ENCODE results near the gene TARS3. TPM values are rescaled to one million over a fixed set of nuclear protein-coding genes. Genes with fewer than 3 reads are reported as not detected.
A peak's percentile ranks its signal among the peaks of the same experiment; 100 is the strongest.
"Not testable (repeated sequence)": the region's sequence is repeated elsewhere in the genome, so short reads cannot be mapped to it uniquely, and the experiment has no call there.

Gene TARS3
- polyA plus RNA-seq (ENCODE audit: insufficient read length): 20.8 TPM

DNA sequence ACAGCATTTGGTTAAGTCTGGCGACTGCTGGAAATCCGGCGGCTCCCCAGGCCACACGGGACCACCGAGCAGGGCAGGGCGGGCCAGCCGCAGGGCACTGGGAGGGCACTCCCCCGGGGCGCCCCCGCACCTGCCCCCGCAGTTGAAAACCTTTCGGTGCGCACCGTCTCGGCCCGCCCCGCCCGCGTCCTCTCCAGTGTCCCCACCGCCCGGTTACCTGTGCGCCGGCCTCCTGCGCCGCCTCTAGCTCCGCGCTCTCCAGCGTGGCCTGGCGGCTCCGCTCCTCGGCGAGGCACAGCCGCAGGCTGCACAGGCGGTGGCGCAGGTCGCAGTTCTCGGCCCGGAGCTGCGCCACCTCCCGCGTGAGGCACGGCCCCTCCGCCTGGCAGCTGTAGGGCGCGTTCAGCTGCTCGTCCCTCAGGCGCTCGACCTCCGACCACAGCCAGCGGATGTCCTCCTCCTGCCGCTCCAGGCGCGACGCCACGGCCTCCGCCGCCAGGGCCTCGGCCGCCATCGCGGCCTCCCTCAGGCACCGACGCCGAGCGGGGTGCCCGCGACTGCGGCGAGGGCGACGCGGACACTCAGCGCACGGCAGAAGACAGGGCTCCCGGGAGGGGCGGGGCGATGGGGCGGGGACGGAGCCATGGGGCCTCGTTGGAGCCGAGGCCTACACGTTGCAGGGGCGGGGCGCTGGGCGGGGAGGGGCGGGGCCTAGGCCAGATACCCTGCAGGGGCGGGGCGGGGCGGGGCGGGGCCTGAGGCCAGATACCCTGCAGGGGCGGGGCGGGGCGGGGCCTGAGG is at the start of gene TARS3:
Gene TARS3, minus strand, starts transcription at position 600 of the 801 bp plus-strand sequence. Its CDS starts 86 bp downstream, at position 514.
- peak; percentile 39 for DNase-seq (ENCODE audit: low read depth)

DNA sequence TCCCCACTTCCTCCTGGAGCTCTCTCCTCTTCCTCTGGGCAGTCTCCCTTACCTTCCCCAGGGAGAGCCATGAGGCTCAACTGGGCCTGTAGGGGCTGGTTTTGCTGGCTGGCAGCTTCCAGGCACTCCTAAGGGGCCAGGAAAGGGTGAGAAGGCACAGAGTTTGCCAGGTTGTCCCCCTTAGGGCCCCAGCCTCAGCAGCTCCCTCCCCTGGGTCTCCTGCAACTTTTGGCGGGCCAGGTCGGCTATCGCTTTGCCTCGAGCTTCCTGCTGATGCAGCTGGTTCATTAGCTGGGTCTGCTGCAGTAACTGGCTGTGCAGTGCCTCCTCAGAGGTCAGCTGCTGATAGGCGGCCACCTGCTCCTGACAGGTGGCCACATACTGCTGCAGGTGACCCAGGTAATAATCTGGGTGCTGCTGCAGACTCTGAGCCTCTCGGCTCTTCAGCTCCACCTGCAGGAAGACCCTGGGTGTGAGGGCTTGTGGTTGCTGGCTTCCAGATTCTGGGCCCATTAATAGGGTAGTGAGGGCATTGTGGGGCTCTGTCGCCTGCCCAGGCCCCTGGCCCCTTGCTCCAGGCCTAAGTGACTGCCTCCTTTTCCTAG is 49.3 kb upstream of the TARS3 start:
- DNase-seq (ENCODE audit: low read depth): no peak

DNA sequence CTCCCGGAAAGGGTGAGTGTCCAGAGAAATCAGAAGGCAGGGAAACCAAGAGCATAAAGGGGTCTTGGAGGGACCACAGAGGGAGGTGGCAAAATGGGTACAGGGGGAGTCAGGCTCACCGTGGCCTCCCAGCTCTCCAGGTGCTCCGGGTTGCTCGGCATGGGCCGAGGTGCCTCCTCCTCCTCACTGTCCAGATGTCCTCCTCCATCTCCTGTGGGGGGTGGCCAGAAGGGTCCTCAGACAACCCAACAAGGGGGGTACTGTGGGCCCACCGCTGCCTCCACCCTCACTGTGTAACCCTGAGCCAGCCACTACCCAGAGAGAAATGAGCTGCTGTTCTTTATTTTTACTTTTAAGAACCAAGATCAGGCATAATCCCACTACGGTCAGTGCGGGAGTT is 48.6 kb upstream of the TARS3 start:
- no peak for DNase-seq (ENCODE audit: low read depth)

DNA sequence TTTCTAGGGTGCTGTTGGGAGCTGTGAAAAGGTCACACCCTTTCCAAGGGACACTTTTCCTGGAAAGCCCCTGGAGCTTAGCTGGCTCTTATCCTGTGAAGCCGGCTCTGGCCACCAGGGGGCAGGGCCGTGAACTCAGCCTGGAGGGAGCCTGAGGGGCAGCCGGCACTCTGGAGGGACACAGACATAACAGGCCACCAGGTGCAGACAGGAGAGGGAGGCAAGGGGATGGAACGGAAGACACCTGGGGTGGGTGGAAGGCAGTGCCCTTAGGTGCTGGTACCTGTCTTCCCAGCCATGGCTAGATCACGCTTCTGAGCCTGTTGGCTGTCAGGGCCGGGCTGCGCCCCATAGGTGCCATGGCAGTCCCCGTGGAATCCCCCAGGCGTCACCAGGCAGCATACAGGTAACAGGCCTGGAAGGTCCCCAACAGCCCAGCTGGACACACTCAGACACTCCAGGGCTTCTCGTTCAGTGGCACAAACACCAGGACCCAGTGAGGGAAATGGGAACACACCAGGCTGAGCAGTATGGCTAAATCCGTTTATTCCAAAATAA is 42.9 kb upstream of the TARS3 start:
- not testable (repeated sequence) for DNase-seq (ENCODE audit: low read depth)

DNA sequence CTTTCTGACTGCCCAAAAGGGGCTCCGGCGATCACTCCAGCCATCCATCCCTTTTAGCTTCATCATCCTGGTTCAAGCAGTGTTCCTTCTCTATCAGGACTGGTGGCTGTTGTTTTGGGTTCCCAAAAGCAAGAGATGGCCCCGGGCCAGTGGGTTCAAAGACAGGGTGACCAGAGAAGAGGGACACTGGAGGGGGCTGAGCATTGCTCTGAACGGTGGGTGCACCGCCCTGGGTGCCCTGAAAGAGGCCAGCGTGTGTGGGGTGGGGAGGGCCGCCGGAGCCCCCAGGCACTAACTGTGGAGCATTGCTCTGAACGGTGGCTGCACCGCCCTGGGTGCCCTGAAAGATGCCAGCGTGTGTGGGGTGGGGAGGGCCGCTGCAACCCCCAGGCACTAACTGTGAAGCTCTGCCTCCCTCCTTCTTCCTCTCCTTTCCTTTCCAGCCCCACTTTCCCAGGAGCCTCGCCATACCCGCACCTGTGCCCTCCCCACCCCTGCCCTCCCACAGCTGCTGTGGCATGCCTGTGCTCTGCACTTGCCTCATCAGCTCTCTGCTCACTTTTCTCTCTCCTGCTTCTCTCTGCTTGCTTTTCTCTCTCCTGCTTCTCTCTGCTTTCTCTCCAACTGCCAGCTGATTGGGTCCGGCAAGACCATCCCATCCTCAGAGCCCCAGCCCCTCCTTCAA is 41.6 kb upstream of the TARS3 start:
- no peak for DNase-seq (ENCODE audit: low read depth)

DNA sequence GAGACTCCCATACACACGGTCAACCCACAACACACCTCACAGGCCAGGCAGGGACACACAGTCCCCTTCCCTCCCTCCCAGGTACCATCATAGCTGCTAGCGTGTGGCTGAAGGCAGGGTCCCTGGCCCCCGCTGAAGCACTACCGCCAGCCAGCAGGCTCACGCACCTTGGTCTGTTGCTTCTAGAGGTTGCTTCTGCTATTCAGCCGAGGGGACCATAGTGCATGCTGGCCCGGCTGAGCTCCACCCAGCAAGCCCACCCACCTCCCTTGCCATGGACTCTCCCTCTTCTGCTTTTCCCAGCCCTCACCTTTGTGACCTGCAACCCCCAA is 41.0 kb upstream of the TARS3 start:
- not testable (repeated sequence) for DNase-seq (ENCODE audit: low read depth)

DNA sequence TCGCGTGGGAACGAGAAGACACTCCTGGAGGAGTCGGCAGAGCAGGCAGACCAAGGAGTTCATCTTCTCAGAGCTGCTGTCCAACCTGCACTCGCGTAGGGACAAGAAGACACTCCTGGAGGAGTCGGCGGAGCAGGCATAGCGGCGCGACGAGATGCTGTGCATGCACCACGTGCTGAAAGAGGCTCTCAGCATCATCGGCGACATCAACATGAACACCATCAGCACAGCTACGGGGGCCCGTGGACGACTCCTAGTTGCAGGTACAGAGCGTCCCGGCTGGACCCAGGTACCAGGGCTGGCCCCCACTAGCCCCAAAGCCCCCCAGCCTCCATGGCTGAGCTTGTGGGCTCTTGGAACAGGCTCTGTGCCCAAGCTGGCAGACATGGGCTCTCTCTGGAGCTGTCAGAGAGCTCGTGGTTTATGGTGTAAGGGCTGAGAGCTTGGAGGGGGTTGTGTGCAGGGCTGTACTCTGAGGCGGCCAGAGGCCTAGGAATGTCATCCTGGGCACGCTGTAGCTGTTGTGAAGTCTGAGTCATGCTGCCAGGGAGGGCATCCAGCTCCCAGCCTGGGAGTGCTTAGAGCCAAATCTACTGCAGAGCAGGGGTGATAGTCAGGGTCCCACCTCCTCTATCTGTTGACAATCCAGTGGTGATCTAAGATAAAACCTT is 40.5 kb upstream of the TARS3 start:
- DNase-seq (ENCODE audit: low read depth): not testable (repeated sequence)

DNA sequence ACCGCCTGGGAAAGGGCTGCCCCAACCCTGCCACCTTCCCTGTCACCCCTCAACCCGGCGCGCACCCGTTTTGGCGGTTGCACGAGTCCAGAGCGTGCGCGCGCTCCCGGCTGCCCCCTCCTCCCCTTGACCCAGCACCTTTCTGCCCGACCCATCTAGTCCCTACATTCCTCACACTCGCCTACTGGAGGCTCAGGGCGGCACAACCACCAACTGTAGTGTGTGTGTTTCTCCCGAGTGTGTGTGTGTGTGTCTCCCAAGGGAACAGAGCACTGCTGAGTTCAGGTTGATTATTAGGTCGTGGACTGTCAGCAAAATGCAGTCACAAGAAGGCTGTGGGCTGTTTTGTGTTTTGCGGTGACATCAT is 22.4 kb upstream of the TARS3 start:
- not testable (repeated sequence) for DNase-seq (ENCODE audit: low read depth)

DNA sequence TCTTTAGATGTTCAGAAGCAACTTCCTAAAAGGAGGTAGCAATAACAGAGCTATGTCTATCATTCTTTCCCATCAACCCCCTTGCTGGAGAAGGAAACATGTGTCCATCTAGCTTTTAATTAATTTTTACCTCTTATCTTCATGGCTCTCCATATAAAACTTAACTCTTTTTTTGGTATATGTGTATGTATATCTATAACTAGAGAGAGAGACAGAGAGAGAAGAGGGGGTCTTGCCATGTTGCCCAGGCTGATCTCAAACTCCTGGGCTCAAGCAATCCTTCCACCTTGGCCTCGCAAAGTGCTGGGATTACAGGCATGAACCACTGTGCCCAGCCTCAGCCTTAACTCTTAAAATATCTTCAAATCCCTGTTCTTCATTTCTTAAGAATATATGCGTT is 10.6 kb upstream of the TARS3 start:
- DNase-seq (ENCODE audit: low read depth): not testable (repeated sequence)

DNA sequence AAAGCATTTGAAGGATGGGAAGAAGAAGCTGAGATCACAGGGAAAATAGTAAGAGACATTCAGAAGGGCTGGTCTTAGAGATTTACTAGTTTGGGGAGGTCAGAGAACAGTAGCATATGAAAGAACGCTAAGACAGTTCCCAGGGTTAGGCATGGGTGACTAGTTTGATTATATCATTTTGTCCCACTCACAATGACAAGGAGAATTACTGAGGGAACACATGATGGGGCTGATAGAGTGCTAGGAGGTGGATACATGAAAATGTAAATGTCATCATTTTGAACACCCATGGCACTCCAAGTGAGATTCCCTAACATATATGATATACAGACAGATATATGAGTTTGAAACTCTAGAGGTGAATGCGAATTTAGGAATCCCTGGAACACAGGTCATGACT is 9.3 kb upstream of the TARS3 start:
- no peak for DNase-seq (ENCODE audit: low read depth)

DNA sequence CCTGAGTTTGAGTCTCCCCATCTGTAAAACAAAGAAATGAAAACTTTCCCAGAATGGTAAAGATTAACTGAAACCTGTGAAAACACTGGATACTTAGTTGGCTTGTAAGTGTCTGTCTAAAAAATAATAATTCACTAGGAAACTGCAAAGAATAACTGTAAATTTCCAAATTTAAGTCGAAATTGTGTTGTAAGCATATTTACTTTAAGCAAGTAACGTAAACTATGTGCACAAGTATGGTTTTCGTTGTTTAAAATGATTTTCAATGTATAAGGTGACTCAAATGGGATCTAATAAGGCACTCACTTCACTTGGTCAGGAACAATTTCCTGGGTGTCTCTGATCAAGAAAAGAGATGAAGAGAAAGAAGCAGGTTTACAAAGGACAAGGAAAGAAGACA is 8.5 kb upstream of the TARS3 start:
- DNase-seq (ENCODE audit: low read depth): no peak

DNA sequence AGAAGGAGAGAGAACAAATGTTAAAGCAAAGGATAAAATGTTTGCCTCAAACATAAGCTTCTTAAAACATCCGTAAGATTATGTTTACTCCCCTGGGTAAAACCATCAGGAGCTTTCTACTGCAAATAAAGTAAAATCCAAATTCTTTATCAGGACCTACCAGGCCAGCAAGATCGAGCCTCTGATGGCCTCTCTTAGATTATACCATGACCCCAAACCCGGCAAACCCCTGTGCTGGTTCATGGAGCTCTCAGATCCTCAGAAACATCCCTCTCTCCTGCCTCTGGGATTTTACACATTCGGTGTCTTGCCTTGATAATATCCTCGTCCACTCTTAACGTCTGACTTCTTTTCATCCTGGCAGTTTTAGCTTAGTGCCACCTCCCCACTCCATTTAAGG is 7.5 kb upstream of the TARS3 start:
- DNase-seq (ENCODE audit: low read depth): no peak

DNA sequence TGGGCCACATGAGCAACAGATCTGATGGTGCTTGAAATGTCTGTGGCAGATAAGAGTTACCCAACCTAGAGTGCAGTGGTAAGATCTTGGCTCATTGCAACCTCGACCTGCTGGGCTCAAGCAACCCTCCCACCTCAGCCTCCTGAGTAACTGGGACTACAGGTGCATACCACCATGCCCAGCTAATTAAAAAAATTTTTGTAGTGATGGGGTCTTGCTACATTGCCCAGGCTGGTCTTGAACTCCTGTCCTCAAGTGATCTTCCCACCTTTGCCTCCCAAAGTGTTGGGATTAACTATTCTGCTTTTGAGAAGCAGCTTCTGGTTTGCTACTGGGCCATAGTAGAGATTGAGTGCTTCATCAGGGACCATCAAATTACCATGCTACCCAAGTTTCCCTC is 2.9 kb upstream of the TARS3 start:
- no peak for DNase-seq (ENCODE audit: low read depth)

DNA sequence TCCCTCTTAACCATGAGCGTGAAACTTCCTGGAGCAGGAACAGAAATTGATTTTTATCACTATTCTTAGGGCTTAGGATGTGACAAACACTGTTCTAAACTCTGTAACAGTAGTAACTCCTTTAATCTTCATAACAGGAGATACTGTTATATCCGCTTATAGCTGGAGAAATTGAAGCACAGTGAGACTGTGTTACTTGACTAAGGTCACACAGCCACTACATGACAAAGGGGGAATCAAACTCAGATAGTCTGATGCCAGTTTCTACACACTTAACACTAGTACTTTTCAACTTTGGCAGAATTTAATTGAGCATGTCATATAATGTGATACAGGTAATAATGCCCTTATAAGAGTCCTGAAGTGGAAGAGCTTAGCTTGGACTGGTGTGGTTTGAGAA is 800 bp upstream of the TARS3 start:
- DNase-seq (ENCODE audit: low read depth): no peak

DNA sequence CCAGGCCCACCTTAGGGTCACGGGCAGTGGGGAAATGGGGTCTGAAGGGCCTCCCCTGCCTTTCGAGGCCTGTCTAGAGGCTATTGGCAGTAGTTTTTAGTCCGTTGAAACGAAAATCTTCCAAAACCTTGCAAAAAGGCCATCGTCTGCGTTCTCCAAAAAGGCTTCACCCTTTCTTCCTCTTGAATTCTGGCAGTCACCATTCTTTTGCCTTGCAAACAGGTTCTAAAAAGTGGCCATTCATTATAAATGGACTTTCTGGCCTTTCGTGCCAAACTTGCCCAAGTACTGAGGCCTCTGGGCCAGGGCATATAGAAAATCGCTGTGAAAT is 367 bp upstream of the TARS3 start:
- no peak for DNase-seq (ENCODE audit: low read depth)

DNA sequence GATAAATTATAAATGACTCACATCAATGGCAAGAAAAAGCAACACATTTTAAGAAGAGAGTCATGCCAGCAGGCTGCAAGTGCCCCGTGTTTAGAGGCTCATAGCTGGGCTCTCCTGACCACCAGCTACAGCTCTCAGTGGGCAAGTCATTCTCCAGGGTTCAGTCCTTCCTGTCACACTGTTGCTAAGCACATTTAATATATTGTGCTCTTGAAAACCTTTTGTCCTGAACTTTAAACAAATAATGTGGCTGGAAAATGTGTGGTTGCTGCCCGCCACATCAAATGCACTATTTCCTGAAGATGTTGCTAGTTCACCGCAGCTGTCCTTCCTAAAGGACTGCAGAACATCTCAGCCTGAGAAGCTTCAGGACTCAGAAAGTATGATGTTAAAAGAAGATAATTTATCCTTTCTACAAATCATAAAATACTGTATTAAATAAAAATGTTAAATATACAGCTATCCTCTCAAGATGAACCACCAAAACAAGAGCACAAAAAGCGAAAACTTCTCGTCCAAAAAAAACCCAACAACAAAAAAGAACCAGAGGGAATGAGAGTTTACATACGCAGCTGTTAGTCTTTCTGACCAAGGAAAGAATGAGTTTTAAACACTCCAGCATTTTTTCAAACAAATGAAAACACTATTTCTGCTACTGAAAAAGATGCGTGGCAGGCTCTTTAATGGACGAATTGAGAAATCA is 951 bp downstream of the TARS3 start:
- no peak for DNase-seq (ENCODE audit: low read depth)

DNA sequence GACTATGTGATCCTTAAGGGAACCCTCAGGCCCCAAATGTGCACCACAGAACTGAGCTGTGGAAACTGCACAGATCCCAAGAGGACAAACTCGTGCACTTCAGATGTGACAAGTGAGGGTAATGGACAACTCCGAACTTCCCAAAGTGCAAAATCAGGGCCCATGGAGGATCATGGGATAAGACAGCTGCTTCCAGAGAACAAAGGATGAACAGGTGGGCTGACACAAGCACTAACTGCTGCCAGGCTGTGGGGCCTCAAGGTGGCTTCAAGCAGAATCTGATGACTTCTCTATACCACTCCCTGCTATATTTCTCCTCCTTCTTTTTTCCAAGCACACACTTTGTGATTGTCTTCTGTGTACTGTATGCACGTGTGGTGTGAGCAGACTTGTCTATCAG is 5.4 kb downstream of the TARS3 start:
- no peak for DNase-seq (ENCODE audit: low read depth)

DNA sequence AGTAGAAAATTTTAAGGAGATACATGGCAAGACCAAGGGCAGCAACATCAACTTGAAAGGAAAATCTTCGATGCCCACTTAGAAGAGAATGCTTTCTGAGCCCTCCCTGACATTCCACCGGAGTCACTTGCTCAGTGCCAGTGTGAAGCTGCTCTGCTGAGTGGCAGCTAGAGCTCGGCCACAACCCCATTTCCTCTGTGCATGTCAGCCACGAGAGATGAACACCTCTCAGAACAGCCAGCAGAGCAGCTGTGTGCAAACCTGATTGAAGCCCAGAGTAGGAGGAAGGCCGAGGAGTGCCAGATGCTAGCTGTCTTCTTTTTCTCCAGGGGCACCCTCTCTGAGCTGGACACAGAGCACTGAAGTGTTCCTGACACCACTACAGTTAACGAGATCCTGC is 12.2 kb downstream of the TARS3 start:
- no peak for DNase-seq (ENCODE audit: low read depth)

DNA sequence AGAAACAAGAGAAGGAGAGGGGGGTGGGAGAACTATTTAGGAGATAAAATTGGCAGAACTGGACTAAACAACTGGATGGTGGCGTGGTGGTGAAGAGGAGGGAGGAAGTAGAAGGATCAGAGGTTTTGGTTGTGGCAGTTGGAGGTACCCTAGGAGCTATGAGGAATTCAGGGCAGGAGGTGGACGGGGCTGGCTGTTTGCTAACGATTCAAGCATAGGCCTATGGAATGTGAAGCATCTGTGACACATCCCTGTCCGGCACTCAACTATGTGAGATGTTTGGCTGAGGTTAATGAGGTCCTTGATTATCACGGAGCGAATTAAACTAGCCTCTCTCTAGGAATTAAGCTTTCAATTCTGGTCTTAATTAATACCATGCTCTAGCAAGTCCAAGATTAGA is 13.5 kb downstream of the TARS3 start:
- no peak for DNase-seq (ENCODE audit: low read depth)

DNA sequence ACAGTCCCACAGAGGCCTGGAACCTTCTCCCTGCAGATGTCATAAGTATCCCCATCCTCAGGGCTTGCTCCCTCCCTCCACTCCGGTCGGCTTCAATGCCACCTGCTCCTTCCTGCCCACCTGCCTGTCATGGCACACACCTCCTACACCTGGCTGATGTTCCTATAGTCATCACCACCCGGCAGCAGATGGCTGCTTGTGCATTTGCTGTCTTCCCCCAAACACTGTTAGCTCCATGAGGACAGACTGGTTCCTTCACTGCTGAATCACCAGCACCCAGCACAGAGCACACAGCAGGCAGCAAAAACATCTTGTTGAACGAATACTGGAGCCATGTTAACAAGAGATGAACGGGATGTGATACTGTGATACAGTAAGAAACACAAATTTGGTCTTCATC is 14.8 kb downstream of the TARS3 start:
- no peak for DNase-seq (ENCODE audit: low read depth)

DNA sequence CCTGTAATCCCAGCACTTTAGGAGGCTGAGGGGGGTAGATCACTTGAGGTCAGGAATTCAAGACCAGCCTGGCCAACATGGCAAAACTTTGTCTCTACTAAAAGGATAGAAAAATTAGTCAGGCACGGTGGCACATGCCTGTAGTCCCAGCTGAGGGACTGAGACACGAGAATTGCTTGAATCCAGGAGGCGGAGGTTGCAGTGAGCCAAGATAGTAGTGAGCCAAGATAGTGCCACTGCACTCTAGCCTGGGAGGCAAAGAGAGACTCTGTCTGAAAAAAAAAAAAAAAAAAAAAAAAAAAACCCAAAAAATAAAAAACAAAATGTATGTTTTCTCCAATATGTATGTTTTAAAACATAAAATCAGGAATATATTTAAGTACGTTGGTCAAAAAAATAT is 16.3 kb downstream of the TARS3 start:
- DNase-seq (ENCODE audit: low read depth): no peak

DNA sequence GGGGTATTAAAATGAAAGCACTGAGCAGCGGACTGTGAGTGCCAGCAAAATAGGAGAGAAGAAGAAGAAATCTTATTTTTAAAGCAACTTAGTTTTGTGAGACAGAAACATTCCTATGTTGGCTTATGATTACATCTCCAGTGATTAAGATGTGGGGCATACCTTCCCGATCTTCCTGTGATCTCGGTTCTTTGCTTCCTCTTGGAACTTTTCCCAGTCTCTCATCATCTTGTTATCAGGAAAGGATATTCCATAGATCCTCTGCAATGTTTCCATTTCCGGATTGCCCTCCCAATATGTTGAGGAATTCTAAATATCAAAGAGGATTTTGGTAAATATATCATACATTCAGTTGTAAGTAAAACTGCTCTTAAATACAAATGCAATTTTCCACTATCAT is 22.2 kb downstream of the TARS3 start:
- DNase-seq (ENCODE audit: low read depth): no peak
